OCI-LY7 (cell line): ENCODE results near the gene PAPOLG. TPM values are rescaled to one million over a fixed set of nuclear protein-coding genes. Genes with fewer than 3 reads are reported as not detected.

Experiments used
- BruUV-seq: library from RNA; stranded (reverse); fragments of 400-500 nt; replicated peaks from 2 replicates; lab custom pipeline; 2021; lab: Mats Ljungman, UMichigan
- CTCF ChIA-PET: fragments of 300-600 bp; sonication (Branson Sonifier 250); formaldehyde crosslinking; loops from one replicate; lab custom pipeline; 2022; ENCODE audit warnings: antibody characterized with exemption; ENCODE audit not compliant: unreplicated experiment; lab: Charles Lee
- POLR2A ChIA-PET: fragments of 300-600 bp; sonication (Branson Sonifier 250); formaldehyde crosslinking; loops from one replicate; lab custom pipeline; 2022; ENCODE audit warnings: antibody characterized with exemption; lab: Charles Lee
- DNase-seq: peaks from one replicate; pipeline ENCODE4 v3.0.0-alpha.2; 2015; ENCODE audit warnings: low spot score
- H2AFZ ChIP-seq: fragments of 200-600 bp; sonication (generic), shearing (Covaris generic); 2 replicates; pipeline ENCODE4 v1.6.1; 2014; ENCODE audit warnings: mild to moderate bottlenecking, antibody characterized with exemption, low read length, moderate library complexity
- H3K27ac ChIP-seq: fragments of 200-600 bp; sonication (generic); 2 replicates; pipeline ENCODE4 v1.5.1; 2014; ENCODE audit warnings: mixed run types, low read depth, mild to moderate bottlenecking, moderate library complexity, low read length, inconsistent platforms; ENCODE audit not compliant: poor library complexity, severe bottlenecking
- H3K36me3 ChIP-seq: fragments of 200-600 bp; sonication (generic); 2 replicates; pipeline ENCODE4 v1.6.1; 2014; ENCODE audit warnings: mild to moderate bottlenecking, antibody characterized with exemption, low read length, moderate library complexity, mixed read lengths; ENCODE audit not compliant: insufficient read depth
- H3K4me1 ChIP-seq: fragments of 200-600 bp; sonication (generic); 2 replicates; pipeline ENCODE4 v1.5.1; 2014; ENCODE audit warnings: mild to moderate bottlenecking, low read length; ENCODE audit not compliant: insufficient read depth, poor library complexity, severe bottlenecking
- H3K4me2 ChIP-seq: fragments of 200-600 bp; sonication (generic); 2 replicates; pipeline ENCODE4 v1.6.1; 2014; ENCODE audit warnings: mild to moderate bottlenecking, low read length
- H3K4me3 ChIP-seq: fragments of 200-600 bp; sonication (generic); 2 replicates; pipeline ENCODE4 v1.5.1; 2014; ENCODE audit warnings: mild to moderate bottlenecking, low read depth, low read length; ENCODE audit not compliant: poor library complexity, severe bottlenecking
- H3K79me2 ChIP-seq: fragments of 200-600 bp; sonication (generic); 2 replicates; pipeline ENCODE4 v1.6.1; 2016; ENCODE audit warnings: low read depth, mild to moderate bottlenecking, low read length, moderate library complexity, mixed read lengths; ENCODE audit not compliant: insufficient read depth
- H3K9me2 ChIP-seq: fragments of 200-600 bp; sonication (generic); 2 replicates; pipeline ENCODE4 v1.6.1; 2016; ENCODE audit warnings: mild to moderate bottlenecking, low read length, mixed read lengths; ENCODE audit not compliant: insufficient read depth
- H3K9me3 ChIP-seq: fragments of 200-600 bp; sonication (generic); 2 replicates; pipeline ENCODE4 v1.6.1; 2014; ENCODE audit warnings: mild to moderate bottlenecking, mixed run types, low read length, mixed read lengths
- H4K20me1 ChIP-seq: fragments of 200-600 bp; sonication (generic); 2 replicates; pipeline ENCODE4 v1.6.1; 2014; ENCODE audit warnings: mild to moderate bottlenecking, antibody characterized with exemption, low read length, moderate library complexity, mixed read lengths; ENCODE audit not compliant: insufficient read depth
- EZH2phosphoT487 ChIP-seq: fragments of 200-600 bp; sonication (generic); IDR thresholded peaks from 2 replicates; pipeline ENCODE4 v1.6.1; 2018; ENCODE audit warnings: low read depth, borderline replicate concordance, mild to moderate bottlenecking, mixed run types, antibody characterized with exemption, low read length, moderate library complexity, mixed read lengths
- intact Hi-C: fragments of 100-400 bp; cut with micrococcal nuclease; formaldehyde crosslinking; loops from one replicate; pipeline ENCODE4 v1.10.0; 2022; ENCODE audit not compliant: unreplicated experiment
- total RNA-seq, 2 experiments: library from RNA; depleted of rRNA in 1 of 2; stranded (reverse); fragments of >200 nt in 1 of 2; shearing (Covaris generic) in 1 of 2; gene quantifications; 2 replicates each; pipeline ENCODE4 v1.2.3, GENCODE V29; 2014 to 2022
- TF ChIP-seq, protein P1 (sequence below): fragments of 200-600 bp; sonication (generic); conservative IDR thresholded peaks from 2 replicates; pipeline ENCODE4 v1.5.1; 2014; ENCODE audit warnings: mild to moderate bottlenecking, antibody characterized with exemption, low read length, moderate library complexity, mixed read lengths

PAPOLG gene
- total RNA-seq, 2 experiments from 2014 or later, result 14.6 to 15.0 TPM

DNA sequence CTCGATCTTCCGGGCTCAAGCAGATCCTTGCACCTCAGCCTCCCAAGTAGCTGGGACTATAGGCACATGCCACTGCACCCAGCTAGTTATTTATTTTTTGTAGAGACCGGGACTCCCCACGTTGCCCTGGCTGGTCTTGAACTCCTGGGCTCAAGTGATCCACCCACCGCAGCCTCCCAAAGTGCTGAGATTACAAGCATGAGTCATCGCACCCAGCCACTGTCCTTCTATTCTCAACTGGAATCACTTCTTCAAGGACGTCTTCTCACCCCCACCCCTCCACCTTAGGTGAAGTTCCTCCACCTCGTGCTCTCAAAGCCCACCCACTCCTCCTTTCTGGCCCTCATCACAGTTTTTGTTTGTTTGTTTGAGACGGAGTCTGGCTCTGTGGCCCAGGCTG lies 71.3 kb downstream of the PAPOLG start:
- Histone ChIP-seq H2AFZ (no peak overlapping the region), H3K79me2 (no peaks in the 10 kb centered on the region), H3K4me2 (no peak overlapping the region), H3K4me3 (no peak overlapping the region), H3K9me3 (no peaks in the 10 kb centered on the region), H4K20me1 (no peaks in the 10 kb centered on the region), H3K27ac (no peak overlapping the region), H3K4me1 (peaks cover 36% of the 10 kb centered on the region), H3K36me3 (no peaks in the 10 kb centered on the region), H3K9me2 (no peaks in the 10 kb centered on the region)
- DNase-seq, result no peak
- TF ChIP-seq EZH2phosphoT487, result no peak
- TF ChIP-seq, protein P1, sequence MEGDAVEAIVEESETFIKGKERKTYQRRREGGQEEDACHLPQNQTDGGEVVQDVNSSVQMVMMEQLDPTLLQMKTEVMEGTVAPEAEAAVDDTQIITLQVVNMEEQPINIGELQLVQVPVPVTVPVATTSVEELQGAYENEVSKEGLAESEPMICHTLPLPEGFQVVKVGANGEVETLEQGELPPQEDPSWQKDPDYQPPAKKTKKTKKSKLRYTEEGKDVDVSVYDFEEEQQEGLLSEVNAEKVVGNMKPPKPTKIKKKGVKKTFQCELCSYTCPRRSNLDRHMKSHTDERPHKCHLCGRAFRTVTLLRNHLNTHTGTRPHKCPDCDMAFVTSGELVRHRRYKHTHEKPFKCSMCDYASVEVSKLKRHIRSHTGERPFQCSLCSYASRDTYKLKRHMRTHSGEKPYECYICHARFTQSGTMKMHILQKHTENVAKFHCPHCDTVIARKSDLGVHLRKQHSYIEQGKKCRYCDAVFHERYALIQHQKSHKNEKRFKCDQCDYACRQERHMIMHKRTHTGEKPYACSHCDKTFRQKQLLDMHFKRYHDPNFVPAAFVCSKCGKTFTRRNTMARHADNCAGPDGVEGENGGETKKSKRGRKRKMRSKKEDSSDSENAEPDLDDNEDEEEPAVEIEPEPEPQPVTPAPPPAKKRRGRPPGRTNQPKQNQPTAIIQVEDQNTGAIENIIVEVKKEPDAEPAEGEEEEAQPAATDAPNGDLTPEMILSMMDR, result no peak
- no TSS peak for BruUV-seq
- ChIA-PET CTCF (no interaction called here), POLR2A (interaction anchor here (0.5 to 11.5 kb wide), 6 partner anchors 9 to 389 kb away, joined by 3 to 89 read pairs (median 4); no protein-coding TSS in a partner anchor)
- intact Hi-C loops, result no loop called here

DNA sequence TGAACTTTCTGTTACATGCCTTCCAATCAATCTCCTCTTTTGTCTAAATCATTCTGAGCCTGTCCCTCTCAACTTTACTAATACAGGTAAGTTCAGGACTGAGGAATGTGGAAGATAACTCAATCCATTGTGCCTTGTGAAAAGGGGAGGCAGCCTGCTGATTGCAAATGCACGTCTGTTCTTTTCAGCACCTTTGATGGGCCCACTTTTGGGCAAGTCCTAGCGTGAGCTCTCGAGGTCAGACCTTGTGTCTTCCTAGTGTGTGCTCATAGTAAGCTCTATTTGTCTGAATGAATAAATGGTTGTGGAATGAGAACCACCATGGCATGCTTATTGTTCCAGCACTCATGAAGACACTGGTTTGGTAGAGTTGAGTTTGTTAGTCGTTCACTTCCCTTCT lies 74.9 kb downstream of the PAPOLG start:
- Histone ChIP-seq H4K20me1 (no peaks in the 10 kb centered on the region), H3K36me3 (no peaks in the 10 kb centered on the region), H3K27ac (no peak overlapping the region), H3K4me3 (no peak overlapping the region), H3K79me2 (no peaks in the 10 kb centered on the region), H3K9me3 (no peaks in the 10 kb centered on the region), H2AFZ (no peak overlapping the region), H3K9me2 (no peaks in the 10 kb centered on the region), H3K4me1 (peaks cover 51% of the 10 kb centered on the region), H3K4me2 (no peak overlapping the region)
- no peak for DNase-seq
- BruUV-seq, result no TSS peak
- intact Hi-C loops, result no loop called here
- ChIA-PET CTCF (interaction anchor here (1.0 kb wide), 1 partner anchor 9 kb away, joined by 3 read pairs; no protein-coding TSS in a partner anchor), POLR2A (interaction anchor here (1.1 kb wide), 1 partner anchor 9 kb away, joined by 5 read pairs; no protein-coding TSS in a partner anchor)
- TF ChIP-seq EZH2phosphoT487, result no peak
- TF ChIP-seq, protein P1, result no peak

DNA sequence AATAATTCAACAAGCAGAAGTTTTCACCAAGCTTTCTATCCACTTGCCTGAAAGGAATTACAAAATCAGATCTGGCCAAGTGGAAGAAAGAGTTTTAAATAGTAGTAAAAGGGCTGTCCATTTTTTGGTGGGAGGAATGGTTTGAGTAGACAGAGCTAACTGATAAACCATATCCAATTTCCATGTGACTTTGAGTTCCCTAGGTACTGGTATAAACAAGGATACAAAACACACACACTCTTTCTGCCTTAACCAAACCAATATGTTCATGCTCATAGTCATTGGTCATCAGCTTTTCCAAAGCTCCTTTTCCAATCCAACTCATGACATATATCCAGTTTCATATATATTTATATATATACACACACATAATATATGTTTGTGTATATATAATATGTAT lies 75.9 kb downstream of the PAPOLG start:
- H3K4me3 ChIP-seq, result no peak overlapping the region
- no peak for DNase-seq
- no peaks in the 10 kb centered on the region for H3K79me2 ChIP-seq
- H3K9me2 ChIP-seq, result no peaks in the 10 kb centered on the region
- no peak overlapping the region for H2AFZ ChIP-seq
- intact Hi-C loops, result no loop called here
- no peaks in the 10 kb centered on the region for H3K9me3 ChIP-seq
- no peaks in the 10 kb centered on the region for H4K20me1 ChIP-seq
- H3K36me3 ChIP-seq, result no peaks in the 10 kb centered on the region
- no TSS peak for BruUV-seq
- no peak overlapping the region for H3K4me2 ChIP-seq
- H3K27ac ChIP-seq, result no peak overlapping the region
- POLR2A ChIA-PET, result interaction anchor here (1.1 to 1.2 kb wide), 3 partner anchors 8 to 17 kb away, joined by 4 to 5 read pairs (median 4); no protein-coding TSS in a partner anchor
- TF ChIP-seq, protein P1, result no peak
- TF ChIP-seq EZH2phosphoT487, result no peak
- H3K4me1 ChIP-seq, result peaks cover 51% of the 10 kb centered on the region
- CTCF ChIA-PET, result no interaction called here
